ENCODE results near the gene KHDC1.
A peak's percentile ranks its signal among the peaks of the same experiment; 100 is the strongest.
"Not testable (repeated sequence)": the region's sequence is repeated elsewhere in the genome, so short reads cannot be mapped to it uniquely, and the experiment has no call there.

KHDC1 gene

GRCh38 chr6:73286752-73287151 is 23.8 kb upstream of the KHDC1 start:
- Histone ChIP-seq H3K79me2 (ENCODE audit: low read length) (no peaks in the 10 kb centered on the region), H3K36me3 (replicated peaks; ENCODE audit: insufficient read depth, low read length) (no peaks in the 10 kb centered on the region), H3F3A (ENCODE audit: insufficient read depth, low read length) (no peaks in the 10 kb centered on the region), H3K9me2 (replicated peaks; ENCODE audit: insufficient read depth, low read length) (no peaks in the 10 kb centered on the region), H3K9ac (ENCODE audit: low read length) (no peak overlapping the region), H3K9me3 (replicated peaks; ENCODE audit: insufficient read depth, low read length) (no peaks in the 10 kb centered on the region), H3K27ac (ENCODE audit: low read length) (no peak overlapping the region), H3K27me3 (replicated peaks; ENCODE audit: insufficient read depth, low read length) (no peaks in the 10 kb centered on the region), H4K20me1 (ENCODE audit: insufficient read depth, low read length) (no peaks in the 10 kb centered on the region), H3K4me2 (ENCODE audit: low read depth, low read length) (no peak overlapping the region), H3K4me1 (ENCODE audit: low read length) (peaks cover 11% of the 10 kb centered on the region), H3K4me3 (ENCODE audit: low read length) (no peak overlapping the region), H2AFZ (ENCODE audit: low read length) (no peak overlapping the region)
- TF ChIP-seq CTCF (IDR thresholded peaks at IDR 0.05; ENCODE audit: low read length): no peak
- TF ChIP-seq EZH2 (optimal IDR thresholded peaks at IDR 0.05; ENCODE audit: low read depth, low read length): no peak
- no peak for TF ChIP-seq EZH2phosphoT487 (IDR thresholded peaks at IDR 0.05; ENCODE audit: low read length)
- DNase-seq: no peak

GRCh38 chr6:73285674-73286283 is 22.8 kb upstream of the KHDC1 start:
- no peak overlapping the region for H3K4me3 ChIP-seq (ENCODE audit: low read length)
- no peaks in the 10 kb centered on the region for H3K79me2 ChIP-seq (ENCODE audit: low read length)
- H4K20me1 ChIP-seq (ENCODE audit: insufficient read depth, low read length): no peaks in the 10 kb centered on the region
- H3K27me3 ChIP-seq (replicated peaks; ENCODE audit: insufficient read depth, low read length): no peaks in the 10 kb centered on the region
- no peak overlapping the region for H2AFZ ChIP-seq (ENCODE audit: low read length)
- no peaks in the 10 kb centered on the region for H3K9me2 ChIP-seq (replicated peaks; ENCODE audit: insufficient read depth, low read length)
- H3K9ac ChIP-seq (ENCODE audit: low read length): no peak overlapping the region
- no peaks in the 10 kb centered on the region for H3K9me3 ChIP-seq (replicated peaks; ENCODE audit: insufficient read depth, low read length)
- TF ChIP-seq CTCF (IDR thresholded peaks at IDR 0.05; ENCODE audit: low read length) (peak; percentile 31), EZH2phosphoT487 (IDR thresholded peaks at IDR 0.05; ENCODE audit: low read length) (no peak)
- DNase-seq: peak; percentile 11
- no peak overlapping the region for H3K27ac ChIP-seq (ENCODE audit: low read length)
- no peaks in the 10 kb centered on the region for H3F3A ChIP-seq (ENCODE audit: insufficient read depth, low read length)
- H3K36me3 ChIP-seq (replicated peaks; ENCODE audit: insufficient read depth, low read length): no peaks in the 10 kb centered on the region
- peaks cover 11% of the 10 kb centered on the region for H3K4me1 ChIP-seq (ENCODE audit: low read length)
- no peak overlapping the region for H3K4me2 ChIP-seq (ENCODE audit: low read depth, low read length)

GRCh38 chr6:73282871-73283270 is 19.9 kb upstream of the KHDC1 start:
- H3K27me3 ChIP-seq (replicated peaks; ENCODE audit: insufficient read depth, low read length): no peaks in the 10 kb centered on the region
- no peak overlapping the region for H3K27ac ChIP-seq (ENCODE audit: low read length)
- no peaks in the 10 kb centered on the region for H3K79me2 ChIP-seq (ENCODE audit: low read length)
- H3K4me1 ChIP-seq (ENCODE audit: low read length): peaks cover 14% of the 10 kb centered on the region
- TF ChIP-seq CTCF (IDR thresholded peaks at IDR 0.05; ENCODE audit: low read length) (no peak), EZH2 (optimal IDR thresholded peaks at IDR 0.05; ENCODE audit: low read depth, low read length) (no peak), EZH2phosphoT487 (IDR thresholded peaks at IDR 0.05; ENCODE audit: low read length) (no peak)
- H3K4me2 ChIP-seq (ENCODE audit: low read depth, low read length): no peak overlapping the region
- no peak overlapping the region for H3K9ac ChIP-seq (ENCODE audit: low read length)
- H3K36me3 ChIP-seq (replicated peaks; ENCODE audit: insufficient read depth, low read length): no peaks in the 10 kb centered on the region
- H3F3A ChIP-seq (ENCODE audit: insufficient read depth, low read length): no peaks in the 10 kb centered on the region
- no peaks in the 10 kb centered on the region for H4K20me1 ChIP-seq (ENCODE audit: insufficient read depth, low read length)
- no peaks in the 10 kb centered on the region for H3K9me2 ChIP-seq (replicated peaks; ENCODE audit: insufficient read depth, low read length)
- no peak overlapping the region for H2AFZ ChIP-seq (ENCODE audit: low read length)
- no peaks in the 10 kb centered on the region for H3K9me3 ChIP-seq (replicated peaks; ENCODE audit: insufficient read depth, low read length)
- no peak overlapping the region for H3K4me3 ChIP-seq (ENCODE audit: low read length)
- DNase-seq: no peak

- H3K9me3 ChIP-seq (replicated peaks; ENCODE audit: insufficient read depth, low read length); H2AFZ ChIP-seq (ENCODE audit: low read length); H3K27ac ChIP-seq (ENCODE audit: low read length); H3F3A ChIP-seq (ENCODE audit: insufficient read depth, low read length); H3K36me3 ChIP-seq (replicated peaks; ENCODE audit: insufficient read depth, low read length); H3K4me3 ChIP-seq (ENCODE audit: low read length); H4K20me1 ChIP-seq (ENCODE audit: insufficient read depth, low read length); H3K4me2 ChIP-seq (ENCODE audit: low read depth, low read length); DNase-seq; H3K9me2 ChIP-seq (replicated peaks; ENCODE audit: insufficient read depth, low read length); H3K9ac ChIP-seq (ENCODE audit: low read length); H3K27me3 ChIP-seq (replicated peaks; ENCODE audit: insufficient read depth, low read length); H3K79me2 ChIP-seq (ENCODE audit: low read length): not testable (repeated sequence)
- peaks cover 14% of the 10 kb centered on the region for H3K4me1 ChIP-seq (ENCODE audit: low read length)
Measured at GRCh38 chr6:73281684-73282083, 18.7 kb upstream of the KHDC1 start.

- not testable (repeated sequence) for H4K20me1 ChIP-seq (ENCODE audit: insufficient read depth, low read length); H3K4me3 ChIP-seq (ENCODE audit: low read length); H3K27me3 ChIP-seq (replicated peaks; ENCODE audit: insufficient read depth, low read length); H3K4me1 ChIP-seq (ENCODE audit: low read length); H3K36me3 ChIP-seq (replicated peaks; ENCODE audit: insufficient read depth, low read length); H2AFZ ChIP-seq (ENCODE audit: low read length); H3K9me2 ChIP-seq (replicated peaks; ENCODE audit: insufficient read depth, low read length); H3K27ac ChIP-seq (ENCODE audit: low read length); H3K79me2 ChIP-seq (ENCODE audit: low read length); H3K4me2 ChIP-seq (ENCODE audit: low read depth, low read length); DNase-seq; H3K9me3 ChIP-seq (replicated peaks; ENCODE audit: insufficient read depth, low read length); H3F3A ChIP-seq (ENCODE audit: insufficient read depth, low read length); H3K9ac ChIP-seq (ENCODE audit: low read length)
Measured at GRCh38 chr6:73269296-73269695, 6.3 kb upstream of the KHDC1 start.

GRCh38 chr6:73268896-73269295 is 5.9 kb upstream of the KHDC1 start:
- not testable (repeated sequence) for H3K9ac ChIP-seq (ENCODE audit: low read length); H3F3A ChIP-seq (ENCODE audit: insufficient read depth, low read length); H2AFZ ChIP-seq (ENCODE audit: low read length); H3K27me3 ChIP-seq (replicated peaks; ENCODE audit: insufficient read depth, low read length); DNase-seq; H3K27ac ChIP-seq (ENCODE audit: low read length); H4K20me1 ChIP-seq (ENCODE audit: insufficient read depth, low read length); H3K79me2 ChIP-seq (ENCODE audit: low read length); H3K4me1 ChIP-seq (ENCODE audit: low read length); H3K4me2 ChIP-seq (ENCODE audit: low read depth, low read length); H3K9me3 ChIP-seq (replicated peaks; ENCODE audit: insufficient read depth, low read length); H3K4me3 ChIP-seq (ENCODE audit: low read length); H3K36me3 ChIP-seq (replicated peaks; ENCODE audit: insufficient read depth, low read length); H3K9me2 ChIP-seq (replicated peaks; ENCODE audit: insufficient read depth, low read length)
